Ishikawa (cell line): ENCODE measurements around the gene FIZ1.

ENCODE experiments used
- CEBPB ChIP-seq: IDR thresholded peaks from 2 replicates; pipeline ENCODE4 v1.6.1; 2012
- EGR1 ChIP-seq: IDR thresholded peaks from 2 replicates; pipeline ENCODE4 v1.6.1; 2012
- EP300 ChIP-seq: IDR thresholded peaks from 2 replicates; pipeline ENCODE4 v1.6.1; 2012; ENCODE audit warnings: borderline replicate concordance
- FOXM1 ChIP-seq: IDR thresholded peaks from 2 replicates; pipeline ENCODE4 v1.6.1; 2012; ENCODE audit warnings: low read depth, borderline replicate concordance
- NFIC ChIP-seq: IDR thresholded peaks from 2 replicates; pipeline ENCODE4 v1.6.1; 2012
- RAD21 ChIP-seq: IDR thresholded peaks from 2 replicates; pipeline ENCODE4 v1.6.1; 2012; ENCODE audit warnings: low read depth
- TAF1 ChIP-seq: IDR thresholded peaks from 2 replicates; pipeline ENCODE4 v1.6.1; 2012; ENCODE audit warnings: low read depth, mild to moderate bottlenecking
- TCF12 ChIP-seq: IDR thresholded peaks from 2 replicates; pipeline ENCODE4 v1.6.1; 2012; ENCODE audit warnings: low read depth
- TEAD4 ChIP-seq: IDR thresholded peaks from 2 replicates; pipeline ENCODE4 v1.6.1; 2012
- YY1 ChIP-seq: IDR thresholded peaks from 2 replicates; pipeline ENCODE4 v1.6.1; 2012; ENCODE audit warnings: low read depth
- TF ChIP-seq, protein P1 (sequence below): IDR thresholded peaks from 2 replicates; pipeline ENCODE4 v1.6.1; 2012; ENCODE audit warnings: low read depth, mild to moderate bottlenecking
- TF ChIP-seq, protein P2 (sequence below): IDR thresholded peaks from 2 replicates; pipeline ENCODE4 v1.6.1; 2012

GRCh38 chr19:55600662-55601028, 1.3 kb upstream of the FIZ1 start:
- TF ChIP-seq RAD21 = no peak
- no peak for TF ChIP-seq EP300
- TF ChIP-seq, protein P1, sequence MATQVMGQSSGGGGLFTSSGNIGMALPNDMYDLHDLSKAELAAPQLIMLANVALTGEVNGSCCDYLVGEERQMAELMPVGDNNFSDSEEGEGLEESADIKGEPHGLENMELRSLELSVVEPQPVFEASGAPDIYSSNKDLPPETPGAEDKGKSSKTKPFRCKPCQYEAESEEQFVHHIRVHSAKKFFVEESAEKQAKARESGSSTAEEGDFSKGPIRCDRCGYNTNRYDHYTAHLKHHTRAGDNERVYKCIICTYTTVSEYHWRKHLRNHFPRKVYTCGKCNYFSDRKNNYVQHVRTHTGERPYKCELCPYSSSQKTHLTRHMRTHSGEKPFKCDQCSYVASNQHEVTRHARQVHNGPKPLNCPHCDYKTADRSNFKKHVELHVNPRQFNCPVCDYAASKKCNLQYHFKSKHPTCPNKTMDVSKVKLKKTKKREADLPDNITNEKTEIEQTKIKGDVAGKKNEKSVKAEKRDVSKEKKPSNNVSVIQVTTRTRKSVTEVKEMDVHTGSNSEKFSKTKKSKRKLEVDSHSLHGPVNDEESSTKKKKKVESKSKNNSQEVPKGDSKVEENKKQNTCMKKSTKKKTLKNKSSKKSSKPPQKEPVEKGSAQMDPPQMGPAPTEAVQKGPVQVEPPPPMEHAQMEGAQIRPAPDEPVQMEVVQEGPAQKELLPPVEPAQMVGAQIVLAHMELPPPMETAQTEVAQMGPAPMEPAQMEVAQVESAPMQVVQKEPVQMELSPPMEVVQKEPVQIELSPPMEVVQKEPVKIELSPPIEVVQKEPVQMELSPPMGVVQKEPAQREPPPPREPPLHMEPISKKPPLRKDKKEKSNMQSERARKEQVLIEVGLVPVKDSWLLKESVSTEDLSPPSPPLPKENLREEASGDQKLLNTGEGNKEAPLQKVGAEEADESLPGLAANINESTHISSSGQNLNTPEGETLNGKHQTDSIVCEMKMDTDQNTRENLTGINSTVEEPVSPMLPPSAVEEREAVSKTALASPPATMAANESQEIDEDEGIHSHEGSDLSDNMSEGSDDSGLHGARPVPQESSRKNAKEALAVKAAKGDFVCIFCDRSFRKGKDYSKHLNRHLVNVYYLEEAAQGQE = no peak
- no peak for TF ChIP-seq TCF12
- TF ChIP-seq TAF1 = no peak; the same call in 1 of the 2 replicates
- TF ChIP-seq NFIC = no peak
- TF ChIP-seq TEAD4 = no peak
- TF ChIP-seq, protein P2, sequence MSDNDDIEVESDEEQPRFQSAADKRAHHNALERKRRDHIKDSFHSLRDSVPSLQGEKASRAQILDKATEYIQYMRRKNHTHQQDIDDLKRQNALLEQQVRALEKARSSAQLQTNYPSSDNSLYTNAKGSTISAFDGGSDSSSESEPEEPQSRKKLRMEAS = no peak
- TF ChIP-seq CEBPB = no peak
- no peak for TF ChIP-seq YY1
- no peak for TF ChIP-seq FOXM1
- no peak for TF ChIP-seq EGR1
